Natural killer cell (primary cell): Measurements from ENCODE around the gene SLC24A3. TPM values are rescaled to one million over a fixed set of nuclear protein-coding genes. Genes with fewer than 3 reads are reported as not detected.

ENCODE experiments used
- ATAC-seq, 3 donors: fragments of 150-1000 bp in 2 of 3; fragments of 200-7000 bp in 1 of 3; cut with Tn5 transposase; 1 replicate in 1 of 3; 2 replicates in 2 of 3; pipeline ENCODE4 v1.10.0; 2021; ENCODE audit warnings: mild to moderate bottlenecking in 2 of 3, moderate library complexity in 2 of 3
- DNase-seq, 2 donors: peaks; one replicate each; pipeline versions ENCODE4 v3.0.0 to v3.0.0-alpha.2; 2013 to 2021; ENCODE audit warnings: mixed read lengths in 1 of 2
- H3K27ac ChIP-seq: one replicate; pipeline ENCODE4 v1.5.1; 2013; ENCODE audit warnings: mild to moderate bottlenecking, low read length
- H3K27me3 ChIP-seq: one replicate; pipeline ENCODE4 v1.6.1; 2013; ENCODE audit warnings: low read length; ENCODE audit not compliant: control insufficient read depth, insufficient read depth
- H3K36me3 ChIP-seq: one replicate; pipeline ENCODE4 v1.6.1; 2013; ENCODE audit warnings: low read length; ENCODE audit not compliant: control insufficient read depth, insufficient read depth
- H3K4me1 ChIP-seq: one replicate; pipeline ENCODE4 v1.6.1; 2013; ENCODE audit warnings: low read length; ENCODE audit not compliant: control insufficient read depth, insufficient read depth
- H3K4me3 ChIP-seq: one replicate; pipeline ENCODE4 v1.5.1; 2013; ENCODE audit warnings: low read length
- H3K9me3 ChIP-seq: one replicate; pipeline ENCODE4 v1.6.1; 2013; ENCODE audit warnings: low read length; ENCODE audit not compliant: control insufficient read depth, insufficient read depth
- H3K27ac Mint-ChIP-seq, 2 donors: one replicate each; pipeline ENCODE4 v1.8.0; 2022; ENCODE audit warnings: mild to moderate bottlenecking in 2 of 2, mixed read lengths in 2 of 2, moderate library complexity in 1 of 2
- H3K27me3 Mint-ChIP-seq, 2 donors: one replicate each; pipeline ENCODE4 v1.8.0; 2022; ENCODE audit warnings: low read depth in 2 of 2, mixed read lengths in 2 of 2
- H3K36me3 Mint-ChIP-seq: one replicate; pipeline ENCODE4 v1.8.0; 2022; ENCODE audit warnings: mixed read lengths
- H3K4me1 Mint-ChIP-seq, 2 donors: one replicate each; pipeline ENCODE4 v1.8.0; 2022; ENCODE audit warnings: mixed read lengths in 2 of 2
- H3K4me3 Mint-ChIP-seq: one replicate; pipeline ENCODE4 v1.8.0; 2022; ENCODE audit warnings: mild to moderate bottlenecking, moderate library complexity, mixed read lengths
- H3K9me3 Mint-ChIP-seq, 2 donors: one replicate each; pipeline ENCODE4 v1.8.0; 2022; ENCODE audit warnings: mixed read lengths in 2 of 2
- CTCF ChIP-seq: fragments of 200-600 bp; IDR thresholded peaks from one replicate; pipeline ENCODE4 v1.8.0; 2022; ENCODE audit warnings: antibody characterized with exemption
- WGBS: methylation state at CpG from one replicate; pipeline ENCODE4 v1.1.7; 2013; ENCODE audit warnings: missing lambda C conversion rate; ENCODE audit not compliant: insufficient coverage; 5-methylcytosine and 5-hydroxymethylcytosine counted together
- intact Hi-C: fragments of 100-400 bp; cut with micrococcal nuclease; formaldehyde crosslinking; loops from one replicate; pipeline ENCODE4 v1.14.2; 2022
- total RNA-seq, 4 donors: library from RNA; stranded (reverse); fragments of 120-200 nt in 1 of 4; gene quantifications; one replicate each; pipeline versions ENCODE4 v1.2.3 to v1.2.4, GENCODE V29; 2013 to 2022

SLC24A3 gene
- total RNA-seq, 3 donors from 2014 or later (not counting 1 experiment from before 2014, with no cell fraction given), result 0.09 to 5.5 (median 0.99) TPM

- H3K4me3 Mint-ChIP-seq, result no peak overlapping the region
- DNase-seq, result no peak
- no peak for TF ChIP-seq CTCF
- H3K27me3 Mint-ChIP-seq, result peaks cover 25 to 35% of the 10 kb centered on the region in 2 donors
- no peaks in the 10 kb centered on the region for H3K9me3 ChIP-seq
- H3K27me3 ChIP-seq, result no peaks in the 10 kb centered on the region
- H3K27ac Mint-ChIP-seq, result no peak overlapping the region
- intact Hi-C loops, result no loop called here
- H3K36me3 Mint-ChIP-seq, result no peaks in the 10 kb centered on the region
- no peaks in the 10 kb centered on the region for H3K4me1 ChIP-seq
- H3K36me3 ChIP-seq, result no peaks in the 10 kb centered on the region
- H3K4me1 Mint-ChIP-seq, result no peaks in the 10 kb centered on the region
- no peak overlapping the region for H3K4me3 ChIP-seq
- H3K9me3 Mint-ChIP-seq, result no peaks in the 10 kb centered on the region
- no peak overlapping the region for H3K27ac ChIP-seq
- WGBS, result 41% methylated on average over 4 of the region's 4 CpGs
- no peak for ATAC-seq
These were observed 404.2 kb downstream of the SLC24A3 start for GRCh38 chr20:19616620-19617019.

GRCh38 chr20:19617256-19617655 lies 404.8 kb downstream of the SLC24A3 start:
- 86% methylated on average over 5 of the region's 5 CpGs for WGBS
- intact Hi-C loops, result no loop called here
- no peaks in the 10 kb centered on the region for H3K9me3 Mint-ChIP-seq
- H3K27ac ChIP-seq, result no peak overlapping the region
- H3K4me1 ChIP-seq, result no peaks in the 10 kb centered on the region
- DNase-seq, result no peak
- no peaks in the 10 kb centered on the region for H3K36me3 Mint-ChIP-seq
- no peak overlapping the region for H3K4me3 Mint-ChIP-seq
- no peaks in the 10 kb centered on the region for H3K9me3 ChIP-seq
- ATAC-seq, result no peak
- H3K4me3 ChIP-seq, result no peak overlapping the region
- H3K27me3 Mint-ChIP-seq, result peaks cover 28 to 29% of the 10 kb centered on the region in 2 donors
- H3K27me3 ChIP-seq, result no peaks in the 10 kb centered on the region
- no peak overlapping the region for H3K27ac Mint-ChIP-seq
- H3K4me1 Mint-ChIP-seq, result no peaks in the 10 kb centered on the region
- H3K36me3 ChIP-seq, result no peaks in the 10 kb centered on the region
- no peak for TF ChIP-seq CTCF

- ATAC-seq, result no peak
- TF ChIP-seq CTCF, result no peak
- peaks cover 16 to 20% of the 10 kb centered on the region in 2 donors for H3K27me3 Mint-ChIP-seq
- H3K36me3 Mint-ChIP-seq, result no peaks in the 10 kb centered on the region
- no peaks in the 10 kb centered on the region for H3K36me3 ChIP-seq
- no peak overlapping the region for H3K27ac Mint-ChIP-seq
- WGBS, result 52% methylated on average over 5 of the region's 5 CpGs
- H3K9me3 ChIP-seq, result no peaks in the 10 kb centered on the region
- no peak overlapping the region for H3K27ac ChIP-seq
- no peaks in the 10 kb centered on the region for H3K27me3 ChIP-seq
- no peaks in the 10 kb centered on the region for H3K4me1 Mint-ChIP-seq
- H3K4me3 ChIP-seq, result no peak overlapping the region
- no peak for DNase-seq
- no peaks in the 10 kb centered on the region for H3K9me3 Mint-ChIP-seq
- no peak overlapping the region for H3K4me3 Mint-ChIP-seq
- intact Hi-C loops, result no loop called here
- no peaks in the 10 kb centered on the region for H3K4me1 ChIP-seq
These were observed 406.3 kb downstream of the SLC24A3 start for GRCh38 chr20:19618711-19619110.

- Mint-ChIP-seq H3K4me3 (no peak overlapping the region), H3K9me3 (no peaks in the 10 kb centered on the region), H3K27ac (no peak overlapping the region), H3K36me3 (no peaks in the 10 kb centered on the region), H3K27me3 (peaks cover 3 to 20% of the 10 kb centered on the region in 2 donors), H3K4me1 (no peaks in the 10 kb centered on the region)
- intact Hi-C loops, result no loop called here
- Histone ChIP-seq H3K4me3 (no peak overlapping the region), H3K27me3 (no peaks in the 10 kb centered on the region), H3K27ac (no peak overlapping the region), H3K4me1 (no peaks in the 10 kb centered on the region), H3K9me3 (no peaks in the 10 kb centered on the region), H3K36me3 (no peaks in the 10 kb centered on the region)
- ATAC-seq, result no peak
- no peak for TF ChIP-seq CTCF
- no peak for DNase-seq
- 58% methylated on average over 2 of the region's 2 CpGs for WGBS
These were observed 407.5 kb downstream of the SLC24A3 start for GRCh38 chr20:19619904-19620430.
